ENCODE results near the gene BDKRB1. TPM values are rescaled to one million over a fixed set of nuclear protein-coding genes. Genes with fewer than 3 reads are reported as not detected.

The BDKRB1 gene
- total RNA-seq, 2 experiments from 2014 or later = not detected

DNA sequence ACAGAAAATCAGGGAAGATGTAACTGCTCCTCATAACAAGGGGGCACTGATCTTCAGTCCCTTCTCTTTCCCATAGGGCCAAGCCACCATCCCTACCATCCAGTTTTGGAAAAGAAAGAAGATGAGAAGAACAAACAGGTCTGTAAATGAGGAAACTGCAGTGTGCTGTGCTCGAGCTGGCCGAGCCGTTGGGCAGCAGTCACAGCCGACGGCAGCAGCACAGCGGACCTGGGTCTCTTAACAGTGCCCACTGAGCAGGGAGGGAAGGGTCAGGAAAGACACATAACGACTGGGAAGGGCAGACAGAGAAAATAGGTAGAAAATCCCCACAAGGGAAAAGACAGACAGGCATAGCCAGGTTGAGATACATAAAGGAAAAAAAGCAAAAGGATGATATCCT, 38.2 kb downstream of the BDKRB1 start:
- CTCF ChIA-PET = interaction anchor here (1.6 kb wide), 1 partner anchor 50 kb away, joined by 4 read pairs; no protein-coding TSS in a partner anchor
- intact Hi-C loops (cut with micrococcal nuclease) = no loop called here
- POLR2A ChIA-PET = no interaction called here
- H3K4me3 Mint-ChIP-seq = no peak overlapping the region
- DNase-seq (no peak), ATAC-seq (no peak)
- TF ChIP-seq, protein P1, sequence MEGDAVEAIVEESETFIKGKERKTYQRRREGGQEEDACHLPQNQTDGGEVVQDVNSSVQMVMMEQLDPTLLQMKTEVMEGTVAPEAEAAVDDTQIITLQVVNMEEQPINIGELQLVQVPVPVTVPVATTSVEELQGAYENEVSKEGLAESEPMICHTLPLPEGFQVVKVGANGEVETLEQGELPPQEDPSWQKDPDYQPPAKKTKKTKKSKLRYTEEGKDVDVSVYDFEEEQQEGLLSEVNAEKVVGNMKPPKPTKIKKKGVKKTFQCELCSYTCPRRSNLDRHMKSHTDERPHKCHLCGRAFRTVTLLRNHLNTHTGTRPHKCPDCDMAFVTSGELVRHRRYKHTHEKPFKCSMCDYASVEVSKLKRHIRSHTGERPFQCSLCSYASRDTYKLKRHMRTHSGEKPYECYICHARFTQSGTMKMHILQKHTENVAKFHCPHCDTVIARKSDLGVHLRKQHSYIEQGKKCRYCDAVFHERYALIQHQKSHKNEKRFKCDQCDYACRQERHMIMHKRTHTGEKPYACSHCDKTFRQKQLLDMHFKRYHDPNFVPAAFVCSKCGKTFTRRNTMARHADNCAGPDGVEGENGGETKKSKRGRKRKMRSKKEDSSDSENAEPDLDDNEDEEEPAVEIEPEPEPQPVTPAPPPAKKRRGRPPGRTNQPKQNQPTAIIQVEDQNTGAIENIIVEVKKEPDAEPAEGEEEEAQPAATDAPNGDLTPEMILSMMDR (IDR thresholded peaks at IDR 0.05) = no peak
- H3K9me3 Mint-ChIP-seq = no peaks in the 10 kb centered on the region
- no peak overlapping the region for H3K27ac Mint-ChIP-seq
- H3K4me1 Mint-ChIP-seq (ENCODE audit: low read depth) = no peaks in the 10 kb centered on the region
- peaks cover 4% of the 10 kb centered on the region for H3K36me3 Mint-ChIP-seq (ENCODE audit: low read depth)
- H3K27me3 Mint-ChIP-seq = no peaks in the 10 kb centered on the region

DNA sequence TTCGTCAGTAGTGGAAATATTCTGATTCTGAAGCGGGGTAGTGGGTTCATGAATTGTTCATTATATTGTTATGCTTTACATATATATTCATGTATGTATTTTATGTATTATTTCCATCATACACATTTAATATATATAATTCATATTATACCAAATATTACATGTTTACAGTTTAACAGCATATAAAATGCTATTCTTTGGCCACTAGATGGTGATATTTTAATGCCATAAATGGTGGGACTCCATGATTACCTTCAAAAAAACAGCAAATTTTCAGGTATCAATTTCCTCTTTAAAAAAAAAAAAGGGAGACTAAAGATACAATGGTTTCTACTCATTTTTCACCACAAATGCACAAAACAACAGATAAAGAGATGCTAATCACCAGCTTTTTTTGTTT, 41.0 kb downstream of the BDKRB1 start:
- CTCF ChIA-PET = interaction anchor here (0.9 to 2.6 kb wide), 7 partner anchors 12 to 121 kb away, joined by 3 to 11 read pairs (median 3); no protein-coding TSS in a partner anchor
- intact Hi-C loops (cut with micrococcal nuclease) = loop anchor here (2.0 kb wide), 1 partner anchor 128 kb away; no protein-coding TSS in a partner anchor
- Mint-ChIP-seq H3K27ac (no peak overlapping the region), H3K27me3 (no peaks in the 10 kb centered on the region), H3K9me3 (no peaks in the 10 kb centered on the region), H3K36me3 (ENCODE audit: low read depth) (no peaks in the 10 kb centered on the region), H3K4me1 (ENCODE audit: low read depth) (no peaks in the 10 kb centered on the region), H3K4me3 (no peak overlapping the region)
- ATAC-seq = no peak
- no peak for DNase-seq
- POLR2A ChIA-PET = interaction anchor here (1.2 kb wide), 1 partner anchor 17 kb away, joined by 3 read pairs; no protein-coding TSS in a partner anchor
- TF ChIP-seq, protein P1 (IDR thresholded peaks at IDR 0.05) = peak; percentile 42

DNA sequence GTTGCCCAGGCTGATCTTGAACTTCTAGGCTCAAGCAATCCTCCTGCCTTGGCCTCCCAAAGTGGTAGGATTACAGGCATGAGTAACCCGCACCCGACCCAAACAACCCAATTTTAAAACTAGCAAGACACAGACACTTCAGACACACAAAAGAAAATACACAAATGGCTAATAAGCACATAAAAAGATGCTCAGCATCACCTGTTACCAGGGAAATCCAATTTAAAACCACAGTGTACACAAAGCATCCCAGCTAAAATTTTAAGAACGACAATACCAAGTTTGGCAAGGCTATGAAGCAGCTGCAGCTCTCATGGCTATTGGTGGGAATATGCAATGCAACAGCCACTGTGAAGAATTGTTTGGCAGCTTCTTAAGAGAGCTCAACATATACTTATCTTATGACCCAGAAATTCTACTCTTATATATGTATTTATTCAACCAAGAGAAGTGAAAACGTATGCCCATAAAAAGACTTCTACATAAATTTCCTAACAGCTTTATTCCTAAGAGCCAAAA, 42.0 kb downstream of the BDKRB1 start:
- no peaks in the 10 kb centered on the region for H3K9me3 Mint-ChIP-seq
- no peak overlapping the region for H3K4me3 Mint-ChIP-seq
- TF ChIP-seq, protein P1 (IDR thresholded peaks at IDR 0.05) = no peak
- H3K36me3 Mint-ChIP-seq (ENCODE audit: low read depth) = no peaks in the 10 kb centered on the region
- intact Hi-C loops (cut with micrococcal nuclease) = loop anchor here (2.0 kb wide), 1 partner anchor 127 kb away; no protein-coding TSS in a partner anchor
- DNase-seq (no peak), ATAC-seq (no peak)
- POLR2A ChIA-PET = no interaction called here
- no peaks in the 10 kb centered on the region for H3K27me3 Mint-ChIP-seq
- no peak overlapping the region for H3K27ac Mint-ChIP-seq
- no peaks in the 10 kb centered on the region for H3K4me1 Mint-ChIP-seq (ENCODE audit: low read depth)
- CTCF ChIA-PET = interaction anchor here (0.8 to 2.6 kb wide), 8 partner anchors 11 to 197 kb away, joined by 3 to 11 read pairs (median 3); no protein-coding TSS in a partner anchor

DNA sequence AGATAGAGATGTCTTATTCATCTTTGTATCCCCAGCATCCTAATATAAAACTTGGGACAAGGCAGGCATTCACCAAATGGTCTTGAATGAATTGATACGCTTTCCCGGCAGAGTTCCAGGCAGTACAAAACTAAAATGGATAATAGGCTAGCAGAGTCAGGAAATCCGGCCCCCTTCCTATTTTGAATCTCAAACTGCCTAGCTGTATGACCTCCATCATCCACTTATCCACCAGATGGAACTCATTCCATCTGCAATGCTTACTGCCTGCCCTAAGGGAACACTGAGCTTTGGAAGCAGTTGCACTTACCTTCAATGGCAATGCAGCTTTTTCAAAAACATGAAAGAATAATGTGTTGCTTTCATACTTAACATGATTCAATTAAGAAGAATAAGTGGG, 43.4 kb downstream of the BDKRB1 start:
- Mint-ChIP-seq H3K36me3 (ENCODE audit: low read depth) (no peaks in the 10 kb centered on the region), H3K27ac (no peak overlapping the region), H3K4me1 (ENCODE audit: low read depth) (no peaks in the 10 kb centered on the region), H3K9me3 (no peaks in the 10 kb centered on the region), H3K4me3 (no peak overlapping the region), H3K27me3 (no peaks in the 10 kb centered on the region)
- POLR2A ChIA-PET = no interaction called here
- CTCF ChIA-PET = interaction anchor here (1.2 to 1.8 kb wide), 3 partner anchors 23 to 201 kb away, joined by 3 to 5 read pairs (median 4); no protein-coding TSS in a partner anchor
- ATAC-seq (no peak), DNase-seq (no peak)
- intact Hi-C loops (cut with micrococcal nuclease) = no loop called here
- TF ChIP-seq, protein P1 (IDR thresholded peaks at IDR 0.05) = no peak

DNA sequence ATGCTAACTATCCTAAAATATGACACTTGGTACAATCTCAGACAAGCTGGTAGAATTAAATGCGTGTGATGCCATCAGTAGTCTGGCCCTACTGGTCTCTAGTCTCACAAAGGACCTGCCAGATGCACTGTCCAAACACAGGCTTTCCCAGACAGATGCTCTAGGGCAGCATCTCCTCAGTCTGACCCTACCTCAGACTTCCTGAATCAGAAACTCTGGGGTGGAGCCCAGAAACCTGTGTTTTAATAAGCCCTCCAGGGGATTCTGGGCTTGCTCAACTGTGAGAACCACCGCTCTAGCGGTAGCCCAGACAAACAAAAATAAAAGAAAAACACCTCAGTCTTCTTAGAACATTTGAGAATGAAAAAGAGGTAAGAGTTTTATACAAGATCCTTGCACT, 48.0 kb downstream of the BDKRB1 start:
- H3K36me3 Mint-ChIP-seq (ENCODE audit: low read depth) = peaks cover 8% of the 10 kb centered on the region
- no peak for DNase-seq
- intact Hi-C loops (cut with micrococcal nuclease) = no loop called here
- H3K9me3 Mint-ChIP-seq = no peaks in the 10 kb centered on the region
- ATAC-seq = no peak
- no peaks in the 10 kb centered on the region for H3K4me1 Mint-ChIP-seq (ENCODE audit: low read depth)
- CTCF ChIA-PET = interaction anchor here (0.6 kb wide), 1 partner anchor 9 kb away, joined by 3 read pairs; no protein-coding TSS in a partner anchor
- TF ChIP-seq, protein P1 (IDR thresholded peaks at IDR 0.05) = no peak
- no peak overlapping the region for H3K4me3 Mint-ChIP-seq
- no peaks in the 10 kb centered on the region for H3K27me3 Mint-ChIP-seq
- H3K27ac Mint-ChIP-seq = no peak overlapping the region
- POLR2A ChIA-PET = no interaction called here
